Upper lobe of right lung (tissue), 1 donor: ENCODE measurements around the gene HASPIN. TPM values are rescaled to one million over a fixed set of nuclear protein-coding genes. Genes with fewer than 3 reads are reported as not detected.
A peak's percentile ranks its signal among the peaks of the same experiment; 100 is the strongest.

Experiments
- ATAC-seq: fragments of 200-7000 bp; cut with Tn5 transposase; one replicate; pipeline ENCODE4 v1.9.1; 2020; ENCODE audit warnings: mild to moderate bottlenecking, moderate library complexity
- DNase-seq: peaks from one replicate; pipeline ENCODE4 v3.0.0-alpha.2; 2020
- H3K27ac ChIP-seq: fragments of 200-600 bp; one replicate; pipeline ENCODE4 v1.8.0; 2022
- H3K27me3 ChIP-seq: fragments of 200-600 bp; one replicate; pipeline ENCODE4 v1.8.0; 2022; ENCODE audit warnings: mild to moderate bottlenecking
- H3K36me3 ChIP-seq: fragments of 200-600 bp; one replicate; pipeline ENCODE4 v1.8.0; 2022
- H3K4me1 ChIP-seq: fragments of 200-600 bp; one replicate; pipeline ENCODE4 v1.8.0; 2022
- H3K4me3 ChIP-seq: fragments of 200-600 bp; one replicate; pipeline ENCODE4 v1.8.0; 2022; ENCODE audit warnings: mild to moderate bottlenecking
- H3K9me3 ChIP-seq: fragments of 200-600 bp; one replicate; pipeline ENCODE4 v1.8.0; 2022
- CTCF ChIP-seq: fragments of 200-600 bp; IDR thresholded peaks from one replicate; pipeline ENCODE4 v1.8.0; 2022; ENCODE audit warnings: antibody characterized with exemption
- intact Hi-C: fragments of 100-400 bp; cut with DNase I; formaldehyde crosslinking; loops from one replicate; pipeline ENCODE4 v1.11.0; 2022
- total RNA-seq: library from RNA; stranded (reverse); fragmentation: NEBNext Ultra II Directional; extraction: Animal tissue kit (Norgen Biotek cat#: 25700); gene quantifications from one replicate; pipeline ENCODE4 v1.2.1, GENCODE V29; 2021
- donor health status: DM: no; HTN: yes; CAD: no; lungs with severe emphysema.

The HASPIN gene
- total RNA-seq, 1 donor from 2014 or later: 0.41 TPM

GRCh38 chr17:3693141-3693540 lies 30.6 kb upstream of the HASPIN start:
- Histone ChIP-seq H3K9me3 (no peaks in the 10 kb centered on the region), H3K27ac (no peak overlapping the region), H3K4me1 (peaks cover 12% of the 10 kb centered on the region), H3K36me3 (no peaks in the 10 kb centered on the region), H3K27me3 (peaks cover 55% of the 10 kb centered on the region), H3K4me3 (no peak overlapping the region)
- TF ChIP-seq CTCF: no peak
- DNase-seq (no peak), ATAC-seq (no peak)
- intact Hi-C loops: no loop called here

- Histone ChIP-seq H3K4me3 (no peak overlapping the region), H3K27me3 (peaks cover 55% of the 10 kb centered on the region), H3K4me1 (peaks cover 12% of the 10 kb centered on the region), H3K27ac (no peak overlapping the region), H3K9me3 (no peaks in the 10 kb centered on the region), H3K36me3 (no peaks in the 10 kb centered on the region)
- intact Hi-C loops: no loop called here
- DNase-seq (no peak), ATAC-seq (no peak)
- TF ChIP-seq CTCF: no peak
Measured at GRCh38 chr17:3693829-3694231, 29.9 kb upstream of the HASPIN start.

GRCh38 chr17:3695129-3695722 lies 28.5 kb upstream of the HASPIN start:
- no peak for TF ChIP-seq CTCF
- Histone ChIP-seq H3K4me3 (peak overlapping the region; percentile 50), H3K36me3 (no peaks in the 10 kb centered on the region), H3K27me3 (peaks cover 50% of the 10 kb centered on the region), H3K27ac (no peak overlapping the region), H3K4me1 (peaks cover 12% of the 10 kb centered on the region), H3K9me3 (no peaks in the 10 kb centered on the region)
- ATAC-seq (no peak), DNase-seq (no peak)
- intact Hi-C loops: no loop called here

GRCh38 chr17:3695723-3696411 lies 27.8 kb upstream of the HASPIN start, which contains the start of gene P2RX5:
TSS of gene P2RX5 (minus strand) at chr17:3696155. CDS start at chr17:3696005, 150 bp downstream.
- intact Hi-C loops: no loop called here

GRCh38 chr17:3697103-3697476 lies 26.6 kb upstream of the HASPIN start:
- no peak for ATAC-seq
- Histone ChIP-seq H3K4me3 (no peak overlapping the region), H3K9me3 (no peaks in the 10 kb centered on the region), H3K4me1 (peaks cover 12% of the 10 kb centered on the region), H3K27ac (no peak overlapping the region), H3K27me3 (peaks cover 38% of the 10 kb centered on the region), H3K36me3 (no peaks in the 10 kb centered on the region)
- no peak for DNase-seq
- intact Hi-C loops: no loop called here
- TF ChIP-seq CTCF: no peak

More at GRCh38 chr17:3695723-3696411, 27.8 kb upstream of the HASPIN start, which contains the start of gene P2RX5:
- no peaks in the 10 kb centered on the region for H3K9me3 ChIP-seq
- peaks cover 44% of the 10 kb centered on the region for H3K27me3 ChIP-seq
- DNase-seq: no peak
- H3K27ac ChIP-seq: no peak within 1 kb of the TSS
- no peaks in the 10 kb centered on the region for H3K36me3 ChIP-seq
- TF ChIP-seq CTCF: no peak
- H3K4me1 ChIP-seq: peaks cover 12% of the 10 kb centered on the region
- H3K4me3 ChIP-seq: peak within 1 kb of the TSS; percentile 50
- ATAC-seq: peak; percentile 63
